Tibial artery (tissue), 4 donors: Measurements from ENCODE around the gene PIK3R1.

Experiments
- DNase-seq, 2 donors: peaks; one replicate each; pipeline ENCODE4 v3.0.0-alpha.2; 2019
- H3K27ac ChIP-seq, 2 donors: fragments of 200-600 bp; sonication (generic) in 1 of 2; 1 replicate in 1 of 2; 2 replicates in 1 of 2; pipeline ENCODE4 v1.5.1; 2018 to 2019; ENCODE audit warnings: mild to moderate bottlenecking in 1 of 2
- H3K27me3 ChIP-seq, 2 donors: fragments of 200-600 bp; sonication (generic) in 1 of 2; one replicate each; pipeline versions ENCODE4 v1.5.1 to v1.6.0; 2016 to 2019
- H3K36me3 ChIP-seq, 3 donors: fragments of 200-600 bp; sonication (generic) in 2 of 3; one replicate each; pipeline ENCODE4 v1.5.1; 2016 to 2019; ENCODE audit warnings: mild to moderate bottlenecking in 2 of 3
- H3K4me1 ChIP-seq, 4 donors: fragments of 200-600 bp; sonication (generic) in 2 of 4; 1 replicate in 3 of 4; 2 replicates in 1 of 4; pipeline ENCODE4 v1.5.1; 2016 to 2019
- H3K4me3 ChIP-seq, 2 donors: fragments of 200-600 bp; sonication (generic) in 1 of 2; 1 replicate in 1 of 2; 2 replicates in 1 of 2; pipeline ENCODE4 v1.5.1; 2018 to 2019; ENCODE audit warnings: mild to moderate bottlenecking in 2 of 2
- H3K9me3 ChIP-seq, 3 donors: fragments of 200-600 bp; sonication (generic) in 1 of 3; one replicate each; pipeline ENCODE4 v1.5.1; 2016 to 2019
- intact Hi-C: fragments of 100-400 bp; cut with DNase I; formaldehyde crosslinking; loops from one replicate; pipeline ENCODE4 v1.15.0; 2023; ENCODE audit warnings: low total_unique reads
- TF ChIP-seq, protein P1 (sequence below), 2 experiments: fragments of 200-600 bp in 1 of 2; fragments of 450-650 bp in 1 of 2; IDR thresholded peaks; one replicate each; pipeline ENCODE4 v1.5.1; 2017 to 2019; ENCODE audit warnings: antibody characterized with exemption in 2 of 2, mild to moderate bottlenecking in 1 of 2, moderate library complexity in 1 of 2

Gene PIK3R1

GRCh38 chr5:68313336-68313735, 97.8 kb downstream of the PIK3R1 start:
- intact Hi-C loops, result no loop called here
- no peak overlapping the region for H3K4me3 ChIP-seq
- H3K36me3 ChIP-seq, result no peaks in the 10 kb centered on the region
- no peak overlapping the region for H3K27ac ChIP-seq
- H3K27me3 ChIP-seq, result no peaks in the 10 kb centered on the region
- no peaks in the 10 kb centered on the region for H3K9me3 ChIP-seq
- TF ChIP-seq, protein P1, sequence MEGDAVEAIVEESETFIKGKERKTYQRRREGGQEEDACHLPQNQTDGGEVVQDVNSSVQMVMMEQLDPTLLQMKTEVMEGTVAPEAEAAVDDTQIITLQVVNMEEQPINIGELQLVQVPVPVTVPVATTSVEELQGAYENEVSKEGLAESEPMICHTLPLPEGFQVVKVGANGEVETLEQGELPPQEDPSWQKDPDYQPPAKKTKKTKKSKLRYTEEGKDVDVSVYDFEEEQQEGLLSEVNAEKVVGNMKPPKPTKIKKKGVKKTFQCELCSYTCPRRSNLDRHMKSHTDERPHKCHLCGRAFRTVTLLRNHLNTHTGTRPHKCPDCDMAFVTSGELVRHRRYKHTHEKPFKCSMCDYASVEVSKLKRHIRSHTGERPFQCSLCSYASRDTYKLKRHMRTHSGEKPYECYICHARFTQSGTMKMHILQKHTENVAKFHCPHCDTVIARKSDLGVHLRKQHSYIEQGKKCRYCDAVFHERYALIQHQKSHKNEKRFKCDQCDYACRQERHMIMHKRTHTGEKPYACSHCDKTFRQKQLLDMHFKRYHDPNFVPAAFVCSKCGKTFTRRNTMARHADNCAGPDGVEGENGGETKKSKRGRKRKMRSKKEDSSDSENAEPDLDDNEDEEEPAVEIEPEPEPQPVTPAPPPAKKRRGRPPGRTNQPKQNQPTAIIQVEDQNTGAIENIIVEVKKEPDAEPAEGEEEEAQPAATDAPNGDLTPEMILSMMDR (IDR thresholded peaks at IDR 0.05), result no peak
- no peaks in the 10 kb centered on the region for H3K4me1 ChIP-seq
- DNase-seq, result no peak

DNA sequence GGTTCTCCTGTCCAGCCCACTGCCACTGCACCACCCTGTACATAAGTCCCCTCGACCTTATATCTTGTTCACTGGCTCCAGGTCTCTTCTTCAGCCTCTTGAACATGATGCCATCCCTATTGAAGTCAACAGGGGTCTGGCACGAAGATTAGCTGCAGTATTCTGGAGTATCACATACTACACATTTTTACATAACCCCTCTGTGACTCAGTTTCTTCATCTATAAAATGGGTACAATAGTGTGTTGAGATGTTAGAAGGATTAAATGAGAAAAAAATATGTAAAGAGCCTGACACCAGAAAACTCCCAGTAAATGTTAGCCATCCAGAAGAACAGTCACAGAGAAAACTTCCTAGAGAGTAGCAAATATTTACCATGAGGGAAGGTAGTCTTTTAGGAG, 98.9 kb downstream of the PIK3R1 start:
- H3K9me3 ChIP-seq, result no peaks in the 10 kb centered on the region
- no peaks in the 10 kb centered on the region for H3K27me3 ChIP-seq
- intact Hi-C loops, result no loop called here
- TF ChIP-seq, protein P1 (IDR thresholded peaks at IDR 0.05), result no peak
- H3K27ac ChIP-seq, result no peak overlapping the region
- no peaks in the 10 kb centered on the region for H3K36me3 ChIP-seq
- no peak overlapping the region for H3K4me3 ChIP-seq
- no peaks in the 10 kb centered on the region for H3K4me1 ChIP-seq
- DNase-seq, result no peak

DNA sequence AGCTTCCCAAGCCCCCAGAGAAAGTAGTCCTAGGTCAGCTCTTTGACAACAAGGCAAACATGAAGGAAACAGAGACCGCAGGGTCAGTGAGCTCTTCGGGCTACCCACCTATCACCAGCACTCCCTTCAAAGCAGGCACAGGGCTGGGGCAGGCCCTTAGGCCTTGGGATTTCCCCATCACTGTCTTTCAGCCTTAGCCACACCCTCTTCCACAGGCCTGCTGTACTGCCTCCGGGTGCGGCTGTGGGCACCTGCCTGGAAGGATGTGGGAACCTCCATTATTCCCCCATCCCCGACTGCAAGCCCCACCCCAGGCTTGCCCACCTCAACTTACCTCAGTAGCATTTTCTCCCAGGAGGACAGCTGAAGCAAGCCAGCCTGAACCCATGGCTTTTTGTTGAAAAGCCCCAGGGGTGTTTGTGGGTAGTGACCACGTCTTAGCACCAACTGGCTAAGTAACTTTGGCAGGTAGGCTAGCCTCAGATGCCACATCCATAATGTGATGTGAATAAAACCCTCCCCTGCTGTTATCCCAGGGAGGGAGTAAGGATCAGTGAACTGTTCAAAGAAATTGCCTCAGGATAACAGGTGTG, 100.2 kb downstream of the PIK3R1 start:
- DNase-seq, result no peak
- Histone ChIP-seq H3K27me3 (no peaks in the 10 kb centered on the region), H3K36me3 (no peaks in the 10 kb centered on the region), H3K4me1 (no peaks in the 10 kb centered on the region), H3K27ac (no peak overlapping the region), H3K9me3 (no peaks in the 10 kb centered on the region), H3K4me3 (no peak overlapping the region)
- TF ChIP-seq, protein P1 (IDR thresholded peaks at IDR 0.05), result no peak
- intact Hi-C loops, result no loop called here

GRCh38 chr5:68316469-68316868, 100.9 kb downstream of the PIK3R1 start:
- no peaks in the 10 kb centered on the region for H3K27me3 ChIP-seq
- no peak overlapping the region for H3K27ac ChIP-seq
- H3K4me3 ChIP-seq, result no peak overlapping the region
- no peaks in the 10 kb centered on the region for H3K4me1 ChIP-seq
- H3K9me3 ChIP-seq, result no peaks in the 10 kb centered on the region
- DNase-seq, result no peak
- TF ChIP-seq, protein P1 (IDR thresholded peaks at IDR 0.05), result no peak
- intact Hi-C loops, result no loop called here
- H3K36me3 ChIP-seq, result no peaks in the 10 kb centered on the region

GRCh38 chr5:68317646-68318045, 102.1 kb downstream of the PIK3R1 start:
- TF ChIP-seq, protein P1 (IDR thresholded peaks at IDR 0.05), result no peak
- Histone ChIP-seq H3K27me3 (no peaks in the 10 kb centered on the region), H3K4me1 (no peaks in the 10 kb centered on the region), H3K4me3 (no peak overlapping the region), H3K9me3 (no peaks in the 10 kb centered on the region), H3K27ac (no peak overlapping the region), H3K36me3 (no peaks in the 10 kb centered on the region)
- intact Hi-C loops, result no loop called here
- DNase-seq, result no peak
